Omental fat pad (tissue), 4 donors: ENCODE measurements around the gene SBDS. TPM values are rescaled to one million over a fixed set of nuclear protein-coding genes. Genes with fewer than 3 reads are reported as not detected.
A peak's percentile ranks its signal among the peaks of the same experiment; 100 is the strongest.
"Not testable (repeated sequence)": the region's sequence is repeated elsewhere in the genome, so short reads cannot be mapped to it uniquely, and the experiment has no call there.

Experiments
- ATAC-seq: fragments of 150-250 bp; one replicate; pipeline ENCODE4 v1.9.1; 2016; ENCODE audit warnings: mild to moderate bottlenecking, moderate library complexity; ENCODE audit not compliant: low FRiP score
- DNase-seq: peaks from one replicate; pipeline ENCODE4 v3.0.0-alpha.2; 2019; ENCODE audit warnings: low spot score
- total RNA-seq, 4 donors: library from RNA; depleted of rRNA; stranded (reverse); fragments of >200 nt; gene quantifications; one replicate each; pipeline ENCODE4 v1.1.0, GENCODE V29; 2016
- TF ChIP-seq, protein P1 (sequence below), 3 donors: fragments of 450-650 bp; IDR thresholded peaks; one replicate each; pipeline ENCODE4 v1.5.1; 2016 to 2017; ENCODE audit warnings: antibody characterized with exemption in 3 of 3, mild to moderate bottlenecking in 3 of 3, moderate library complexity in 2 of 3

SBDS gene
- total RNA-seq, 4 donors from 2014 or later, result 90.3 to 159 (median 146) TPM

DNA sequence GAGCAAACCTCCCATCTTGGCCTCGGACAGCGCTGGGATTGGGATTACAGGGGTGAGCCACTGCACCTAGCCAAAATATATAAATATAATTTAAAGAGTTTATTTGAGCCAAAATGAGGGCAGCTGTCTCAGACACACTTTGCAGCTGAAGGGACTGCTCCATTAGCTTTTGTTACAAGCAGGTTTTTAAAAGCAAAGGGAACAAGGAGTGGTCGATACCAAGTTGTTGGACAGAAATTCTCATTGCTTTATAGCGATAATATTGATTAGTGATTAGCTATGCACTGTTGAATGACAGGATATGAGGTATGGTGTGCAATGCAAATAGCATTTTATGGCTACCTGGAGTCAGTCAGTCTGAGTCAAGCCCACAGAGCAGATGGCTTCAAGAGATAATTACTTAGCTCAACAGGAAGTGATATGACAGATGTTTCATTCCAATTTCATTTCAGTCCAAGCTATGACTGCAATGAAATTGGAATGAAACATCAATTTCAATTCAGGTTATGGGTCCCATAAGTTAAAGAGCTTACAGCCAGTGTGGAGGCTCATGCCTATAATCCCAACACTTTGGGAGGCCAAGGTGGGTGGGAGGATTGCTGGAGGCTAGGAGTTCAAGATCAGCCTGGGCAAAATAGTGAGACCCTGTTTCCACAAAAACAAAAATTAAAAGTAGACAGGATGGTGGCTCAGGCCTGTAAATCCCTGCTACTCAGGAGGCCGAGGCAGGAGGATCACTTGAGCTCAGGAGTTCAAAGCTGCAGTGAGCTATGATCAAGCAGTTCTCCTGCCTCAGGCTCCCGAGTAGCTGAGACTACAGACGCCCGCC lies 24.4 kb upstream of the SBDS start:
- DNase-seq (no peak), ATAC-seq (no peak)
- TF ChIP-seq, protein P1, sequence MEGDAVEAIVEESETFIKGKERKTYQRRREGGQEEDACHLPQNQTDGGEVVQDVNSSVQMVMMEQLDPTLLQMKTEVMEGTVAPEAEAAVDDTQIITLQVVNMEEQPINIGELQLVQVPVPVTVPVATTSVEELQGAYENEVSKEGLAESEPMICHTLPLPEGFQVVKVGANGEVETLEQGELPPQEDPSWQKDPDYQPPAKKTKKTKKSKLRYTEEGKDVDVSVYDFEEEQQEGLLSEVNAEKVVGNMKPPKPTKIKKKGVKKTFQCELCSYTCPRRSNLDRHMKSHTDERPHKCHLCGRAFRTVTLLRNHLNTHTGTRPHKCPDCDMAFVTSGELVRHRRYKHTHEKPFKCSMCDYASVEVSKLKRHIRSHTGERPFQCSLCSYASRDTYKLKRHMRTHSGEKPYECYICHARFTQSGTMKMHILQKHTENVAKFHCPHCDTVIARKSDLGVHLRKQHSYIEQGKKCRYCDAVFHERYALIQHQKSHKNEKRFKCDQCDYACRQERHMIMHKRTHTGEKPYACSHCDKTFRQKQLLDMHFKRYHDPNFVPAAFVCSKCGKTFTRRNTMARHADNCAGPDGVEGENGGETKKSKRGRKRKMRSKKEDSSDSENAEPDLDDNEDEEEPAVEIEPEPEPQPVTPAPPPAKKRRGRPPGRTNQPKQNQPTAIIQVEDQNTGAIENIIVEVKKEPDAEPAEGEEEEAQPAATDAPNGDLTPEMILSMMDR (IDR thresholded peaks at IDR 0.05), result no peak

- TF ChIP-seq, protein P1 (IDR thresholded peaks at IDR 0.05), result no peak
- ATAC-seq, result no peak
- DNase-seq, result no peak
These were observed 23.6 kb upstream of the SBDS start for GRCh38 chr7:67018940-67019339.

DNA sequence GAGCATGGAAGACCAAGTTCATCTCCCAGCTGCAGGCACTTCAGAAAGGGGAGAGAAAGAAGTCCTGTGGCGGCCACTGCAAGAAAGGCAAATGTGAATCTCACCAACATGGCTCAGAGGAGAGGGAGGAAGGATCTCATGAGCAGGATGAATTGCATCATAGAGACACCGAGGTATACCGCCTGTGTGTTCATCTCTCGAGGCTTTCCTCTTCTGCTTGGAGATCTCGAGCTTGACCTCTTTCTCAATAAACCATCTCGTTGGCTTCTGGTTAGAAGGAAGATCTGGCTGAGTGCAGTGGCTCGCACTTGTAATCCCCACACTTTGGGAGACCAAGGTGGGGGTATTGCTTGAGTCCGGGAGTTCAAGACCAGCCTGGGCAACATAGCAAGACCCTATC lies 22.6 kb upstream of the SBDS start:
- not testable (repeated sequence) for ATAC-seq, DNase-seq

DNA sequence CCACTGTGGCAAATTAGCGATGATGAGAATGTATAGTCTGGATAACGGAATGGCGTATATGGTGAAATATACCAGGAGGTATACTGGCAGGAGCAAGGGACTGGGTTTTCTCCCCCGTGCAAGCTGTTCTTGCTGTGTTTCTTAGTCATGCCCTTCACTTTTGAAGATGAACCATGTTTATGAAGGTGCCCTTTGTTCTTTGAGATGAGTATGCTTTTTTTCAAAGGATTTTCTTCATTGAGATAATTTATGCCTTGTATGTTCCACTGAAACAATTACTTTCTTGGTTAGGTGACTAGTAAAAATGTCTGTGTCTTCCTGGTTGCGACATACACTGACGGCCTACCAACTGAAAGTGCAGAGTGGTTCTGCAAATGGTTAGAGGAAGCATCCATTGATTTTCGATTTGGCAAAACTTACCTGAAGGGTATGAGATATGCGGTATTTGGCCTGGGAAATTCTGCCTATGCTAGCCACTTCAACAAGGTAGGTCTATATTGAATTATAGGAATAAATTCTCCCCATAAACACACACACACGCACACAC lies 18.8 kb upstream of the SBDS start:
- ATAC-seq, DNase-seq: not testable (repeated sequence)

- ATAC-seq, DNase-seq: not testable (repeated sequence)
These were observed 14.3 kb upstream of the SBDS start for GRCh38 chr7:67009677-67010076.

DNA sequence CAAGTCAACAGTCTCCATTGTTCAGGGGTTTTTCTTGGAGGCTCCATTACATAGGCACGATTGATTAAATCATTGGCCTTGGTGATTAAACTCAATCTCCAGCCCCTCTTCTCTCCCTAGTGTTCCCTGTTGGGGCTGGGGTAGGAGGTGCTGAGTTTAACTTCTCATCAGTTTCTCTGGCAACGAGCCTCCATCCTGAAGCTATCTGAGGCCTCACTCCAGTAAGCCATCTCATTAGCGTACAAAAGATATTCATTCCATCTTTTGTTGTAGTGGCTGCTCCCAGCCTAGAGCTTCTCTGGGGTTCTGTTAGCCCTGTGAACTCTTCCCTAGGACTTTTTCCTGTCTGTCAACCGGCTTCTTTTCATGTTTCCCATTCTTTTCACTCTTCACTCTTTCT lies 12.9 kb upstream of the SBDS start:
- TF ChIP-seq, protein P1 (IDR thresholded peaks at IDR 0.05), result no peak
- DNase-seq, result no peak
- ATAC-seq, result no peak

DNA sequence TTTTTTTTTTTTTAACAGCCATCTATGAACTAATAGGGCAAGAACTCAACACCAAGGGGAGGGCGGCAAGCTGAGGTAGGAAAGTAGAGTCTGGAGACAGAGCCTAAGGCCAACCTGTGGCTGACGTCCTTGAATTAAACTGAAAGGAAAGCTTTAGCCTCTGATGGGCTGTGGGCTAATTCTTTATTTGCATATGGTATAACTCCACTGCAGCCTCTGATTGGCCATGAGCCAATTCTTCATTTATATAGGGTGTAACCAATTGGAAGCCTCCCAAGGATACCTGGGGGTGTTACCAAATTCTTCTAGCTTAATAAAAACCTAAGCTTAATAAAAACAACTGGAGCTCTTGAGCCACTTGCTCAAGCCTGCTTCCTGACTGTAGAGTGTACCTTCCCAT lies 11.6 kb upstream of the SBDS start:
- DNase-seq, result no peak
- ATAC-seq, result no peak
- TF ChIP-seq, protein P1 (IDR thresholded peaks at IDR 0.05), result no peak

DNA sequence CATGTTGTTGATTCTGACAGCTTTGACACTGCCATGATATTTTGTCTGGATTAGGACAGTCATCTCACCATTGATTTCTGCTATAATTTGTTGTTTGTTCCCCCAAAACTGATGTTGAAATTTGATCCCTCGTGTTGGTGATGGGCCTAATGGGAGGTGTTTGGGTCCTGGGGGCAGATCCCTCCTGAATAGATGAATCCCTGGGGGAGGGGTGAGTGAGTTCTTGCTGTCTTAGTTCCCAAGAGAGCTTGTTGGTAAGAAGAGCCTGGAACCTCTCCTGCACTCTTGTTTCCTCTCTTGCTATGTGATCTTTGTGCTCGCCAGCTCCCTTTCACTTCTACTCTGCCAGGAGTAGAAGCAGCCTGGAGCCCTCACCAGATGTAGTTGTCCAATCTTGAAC lies 8.8 kb upstream of the SBDS start:
- not testable (repeated sequence) for DNase-seq, ATAC-seq

- not testable (repeated sequence) for DNase-seq, ATAC-seq
These were observed 5.3 kb upstream of the SBDS start for GRCh38 chr7:67000601-67001258.

- DNase-seq (peak; percentile 98), ATAC-seq (peak; percentile 98)
These were observed 1.2 kb upstream of the SBDS start, which contains the start of gene TYW1 for GRCh38 chr7:66996444-66997191. TSS of gene TYW1 (plus strand) at chr7:66996833. CDS start at chr7:66996979, 146 bp downstream.

GRCh38 chr7:66994691-66995049 lies 716 bp downstream of the SBDS start:
- not testable (repeated sequence) for DNase-seq
- ATAC-seq, result peak; percentile 65

- ATAC-seq, DNase-seq: not testable (repeated sequence)
These were observed 1.3 kb downstream of the SBDS start for GRCh38 chr7:66994051-66994450.

- not testable (repeated sequence) for ATAC-seq, DNase-seq
These were observed 5.8 kb downstream of the SBDS start for GRCh38 chr7:66989552-66989951.

- not testable (repeated sequence) for DNase-seq, ATAC-seq
These were observed 15.1 kb downstream of the SBDS start for GRCh38 chr7:66980336-66980735.
